ENCODE results near the gene LCNL1.

Gene LCNL1

GRCh38 chr9:136958473-136958872 lies 24.3 kb upstream of the LCNL1 start:
- in situ Hi-C loops (cut with HindIII; ENCODE audit: low sequenced_read_pairs): no loop called here

DNA sequence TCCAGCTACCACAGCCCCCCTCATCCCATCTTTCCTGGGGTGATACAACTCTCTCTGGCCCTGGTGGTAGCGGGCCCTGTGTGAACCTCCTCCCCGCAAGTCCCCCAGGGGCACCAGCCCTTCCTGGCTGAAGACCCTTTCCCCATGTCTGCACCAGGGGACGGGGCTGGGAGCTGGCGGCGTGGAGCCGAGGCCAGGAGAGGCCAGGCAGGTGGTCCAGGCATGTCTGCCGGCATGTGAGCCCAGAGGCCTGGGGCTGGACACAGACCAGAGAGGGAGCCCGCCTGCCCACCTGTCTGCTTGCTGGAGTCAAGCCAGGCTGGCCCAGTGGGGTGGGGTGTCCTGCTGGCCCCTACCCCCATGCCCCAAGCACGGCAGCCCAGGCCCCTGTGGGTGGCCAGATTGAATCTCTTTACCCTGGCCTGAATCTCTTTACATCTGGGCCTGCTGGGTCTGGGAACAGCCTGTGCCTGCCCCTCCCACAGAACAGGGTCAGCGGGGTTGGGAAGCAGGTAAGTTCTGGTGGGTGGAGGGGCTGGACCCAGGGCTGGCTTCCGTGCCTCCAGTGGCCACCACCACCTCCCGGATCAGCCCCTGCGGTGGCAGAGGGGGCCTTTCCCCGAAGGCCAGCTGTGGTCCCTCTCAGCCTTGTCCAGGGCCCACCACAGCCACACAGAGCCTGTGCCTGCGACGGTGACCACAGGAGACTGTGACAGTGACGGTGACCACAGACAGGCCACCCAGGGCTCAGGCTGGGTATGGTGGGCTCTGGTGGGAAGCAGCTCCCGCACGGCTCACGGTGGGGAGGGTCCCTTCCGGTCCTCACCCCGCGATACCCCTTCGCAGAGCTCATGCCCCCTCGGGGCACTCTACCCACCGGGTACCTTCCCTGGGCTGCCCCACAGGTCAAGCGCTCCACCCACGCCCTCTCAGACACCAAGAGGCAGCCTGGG lies 23.6 kb upstream of the LCNL1 start:
- in situ Hi-C loops (cut with HindIII; ENCODE audit: low sequenced_read_pairs): no loop called here

DNA sequence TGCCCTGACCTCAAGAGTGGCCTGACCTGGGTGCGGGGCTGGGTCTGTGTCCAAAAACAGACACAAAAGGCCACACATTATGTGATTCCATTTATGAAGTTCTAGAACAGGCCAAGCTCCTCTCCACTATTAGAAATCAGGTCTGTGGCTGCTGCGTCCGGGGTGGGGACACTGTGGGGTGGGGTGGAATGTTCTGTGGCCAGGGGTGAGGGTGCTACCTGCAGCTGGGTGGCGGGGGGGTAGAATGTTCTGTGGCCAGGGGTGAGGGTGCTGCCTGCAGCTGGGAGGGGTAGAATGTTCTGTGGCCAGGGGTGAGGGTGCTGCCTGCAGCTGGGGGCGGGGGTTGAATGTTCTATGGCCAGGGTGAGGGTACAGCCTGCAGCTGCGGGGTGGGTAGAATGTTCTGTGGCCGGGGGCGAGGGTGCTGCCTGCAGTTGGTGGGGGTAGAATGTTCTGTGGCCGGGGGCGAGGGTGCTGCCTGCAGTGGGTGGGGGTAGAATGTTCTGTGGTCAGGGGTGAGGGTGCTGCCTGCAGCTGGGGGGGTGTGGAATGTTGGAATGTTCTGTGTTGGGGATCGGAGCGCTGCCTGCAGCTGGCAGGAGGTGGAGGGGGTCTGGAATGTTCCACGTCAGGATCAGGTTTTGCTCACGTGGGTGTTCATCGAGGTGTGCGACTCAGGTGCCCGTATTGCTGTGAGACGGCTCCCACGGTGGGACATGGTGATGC lies 22.4 kb upstream of the LCNL1 start:
- in situ Hi-C loops (cut with HindIII; ENCODE audit: low sequenced_read_pairs): no loop called here

- in situ Hi-C loops (cut with HindIII; ENCODE audit: low sequenced_read_pairs): no loop called here
Measured at GRCh38 chr9:136960938-136961275, 21.9 kb upstream of the LCNL1 start.

GRCh38 chr9:136961279-136962065 lies 21.3 kb upstream of the LCNL1 start:
- in situ Hi-C loops (cut with HindIII; ENCODE audit: low sequenced_read_pairs): no loop called here

DNA sequence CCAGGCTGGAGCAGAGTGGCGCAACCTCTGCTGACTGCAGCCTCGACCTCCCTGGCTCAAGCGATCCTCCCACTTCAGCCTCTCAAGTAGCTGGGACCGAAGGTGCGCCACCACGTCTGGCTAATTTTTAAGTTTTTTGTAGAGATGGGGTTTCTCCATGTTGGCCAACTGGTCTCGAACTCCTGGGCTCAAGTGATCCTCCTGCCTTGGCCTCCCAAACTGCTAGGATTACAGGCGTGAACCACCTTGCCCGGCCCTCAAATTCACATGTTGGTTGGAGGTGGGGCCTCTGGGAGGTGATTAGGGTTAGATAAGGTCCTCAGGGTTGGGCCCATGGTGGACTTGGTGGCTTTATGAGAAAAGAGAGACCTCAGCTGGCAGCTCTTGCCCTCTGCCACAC lies 20.6 kb upstream of the LCNL1 start:
- in situ Hi-C loops (cut with HindIII; ENCODE audit: low sequenced_read_pairs): no loop called here

- in situ Hi-C loops (cut with HindIII; ENCODE audit: low sequenced_read_pairs): no loop called here
Measured at GRCh38 chr9:136962701-136963248, 20.0 kb upstream of the LCNL1 start.

DNA sequence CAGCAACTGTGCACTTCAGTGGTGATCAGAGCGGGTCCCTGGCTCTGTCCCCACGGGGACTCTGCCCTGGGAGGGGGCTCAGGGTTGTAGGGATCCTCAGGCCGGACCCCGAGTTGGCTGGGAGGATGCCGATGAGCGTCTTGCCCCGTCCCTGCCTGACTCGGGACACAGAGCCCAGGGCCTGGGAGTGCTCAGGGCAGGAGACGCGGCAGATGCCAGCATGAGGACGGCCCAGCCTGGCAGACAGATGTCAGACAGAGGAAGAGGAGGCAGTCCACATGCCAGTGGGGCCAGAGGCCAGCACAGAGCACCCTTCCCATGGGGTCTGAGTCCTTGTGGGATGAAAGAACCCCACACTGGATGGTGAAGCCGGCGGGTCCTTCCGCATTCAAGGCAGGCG lies 19.5 kb upstream of the LCNL1 start:
- in situ Hi-C loops (cut with HindIII; ENCODE audit: low sequenced_read_pairs): no loop called here

- in situ Hi-C loops (cut with HindIII; ENCODE audit: low sequenced_read_pairs): no loop called here
Measured at GRCh38 chr9:136963751-136964150, 19.0 kb upstream of the LCNL1 start.

GRCh38 chr9:136964171-136964689 lies 18.6 kb upstream of the LCNL1 start:
- in situ Hi-C loops (cut with HindIII; ENCODE audit: low sequenced_read_pairs): no loop called here

GRCh38 chr9:136964833-136965422 lies 17.9 kb upstream of the LCNL1 start:
- in situ Hi-C loops (cut with HindIII; ENCODE audit: low sequenced_read_pairs): no loop called here

GRCh38 chr9:136965771-136966484 lies 16.9 kb upstream of the LCNL1 start:
- in situ Hi-C loops (cut with HindIII; ENCODE audit: low sequenced_read_pairs): no loop called here

- in situ Hi-C loops (cut with HindIII; ENCODE audit: low sequenced_read_pairs): no loop called here
Measured at GRCh38 chr9:136968333-136969127, 14.3 kb upstream of the LCNL1 start.

DNA sequence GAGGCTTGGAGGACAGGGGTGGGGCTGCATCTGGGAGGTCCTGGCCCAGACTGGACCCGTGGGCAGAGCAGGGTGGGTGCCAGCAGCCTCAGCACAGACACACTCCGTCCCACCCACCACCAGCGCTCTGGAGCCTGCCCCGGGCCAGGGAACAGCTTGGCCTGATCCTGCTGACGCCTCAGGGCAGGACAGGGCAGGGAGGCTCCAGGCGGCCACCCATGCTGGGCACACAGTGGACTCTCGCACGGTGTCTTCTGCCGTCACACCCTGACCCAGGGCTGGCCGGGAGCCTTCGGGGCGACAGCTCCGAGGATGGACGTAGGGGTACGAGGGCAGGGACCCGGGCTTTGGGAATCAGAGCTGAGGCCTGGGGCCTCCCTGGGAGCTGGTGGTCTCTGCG lies 13.6 kb upstream of the LCNL1 start:
- in situ Hi-C loops (cut with HindIII; ENCODE audit: low sequenced_read_pairs): no loop called here

DNA sequence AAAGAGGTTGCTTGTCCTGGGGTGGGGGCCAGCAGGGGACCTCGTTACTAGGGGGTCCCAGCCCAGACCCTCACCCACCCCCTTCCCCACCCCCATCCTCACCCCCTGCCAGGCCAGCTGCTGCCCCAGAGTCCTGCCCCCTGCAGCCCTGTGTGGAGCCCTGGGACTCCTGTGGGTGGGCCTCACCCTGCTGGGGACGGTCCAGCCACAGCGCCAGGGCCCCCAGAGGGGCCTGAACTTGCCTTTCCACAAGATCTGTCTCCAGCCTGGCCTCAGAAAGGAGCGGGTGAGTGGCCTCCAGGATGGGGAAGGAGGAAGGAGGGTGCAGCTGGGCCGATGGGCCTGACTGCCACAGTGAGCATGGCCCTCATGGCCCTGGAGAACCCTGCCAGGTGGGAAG lies 13.0 kb upstream of the LCNL1 start:
- in situ Hi-C loops (cut with HindIII; ENCODE audit: low sequenced_read_pairs): no loop called here

- in situ Hi-C loops (cut with HindIII; ENCODE audit: low sequenced_read_pairs): no loop called here
Measured at GRCh38 chr9:136970361-136970760, 12.4 kb upstream of the LCNL1 start.

GRCh38 chr9:136971746-136972145 lies 11.0 kb upstream of the LCNL1 start:
- in situ Hi-C loops (cut with HindIII; ENCODE audit: low sequenced_read_pairs): no loop called here

DNA sequence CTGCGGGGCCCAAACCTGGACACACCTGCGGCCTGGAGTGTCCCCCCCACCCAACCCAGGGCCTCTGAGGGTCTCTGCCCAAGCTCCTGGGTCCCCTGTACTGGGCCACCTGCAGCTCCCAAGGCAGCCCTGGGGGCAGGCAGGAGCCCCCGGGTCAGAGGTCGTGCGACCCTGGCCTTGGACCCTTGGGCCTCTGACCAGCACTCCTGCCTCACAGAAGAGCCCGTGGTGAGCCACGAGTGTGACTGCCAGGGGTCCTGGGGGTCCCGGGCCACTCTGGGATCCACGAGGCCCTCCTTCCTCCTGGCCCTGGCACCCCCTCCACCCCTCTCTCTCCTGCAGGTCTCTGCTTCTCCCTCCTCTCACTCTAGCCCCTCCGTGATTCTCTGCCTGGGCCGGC lies 10.5 kb upstream of the LCNL1 start:
- in situ Hi-C loops (cut with HindIII; ENCODE audit: low sequenced_read_pairs): no loop called here

DNA sequence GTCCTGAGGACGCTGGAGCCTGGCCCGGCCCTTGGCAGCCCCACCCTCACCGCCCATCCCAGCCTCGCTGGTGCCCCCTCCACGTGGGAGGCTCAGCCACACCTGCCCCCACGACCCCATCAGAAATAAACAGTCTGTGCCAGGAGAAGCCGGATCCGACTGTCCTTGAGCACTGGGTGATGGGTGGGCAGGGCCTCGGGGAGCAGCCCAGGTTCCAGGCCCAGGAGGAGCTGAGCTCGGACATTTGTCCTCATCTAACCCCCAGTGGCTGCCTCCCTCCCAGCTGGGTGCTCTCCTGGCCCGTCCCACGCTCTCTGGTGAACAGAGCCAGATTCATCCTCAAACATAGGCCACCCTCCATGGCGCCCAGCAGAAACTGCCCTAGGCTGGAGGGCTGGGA lies 10.1 kb upstream of the LCNL1 start:
- in situ Hi-C loops (cut with HindIII; ENCODE audit: low sequenced_read_pairs): no loop called here
